C4-2B (cell line): ENCODE data around the gene SVOP.

ENCODE experiments used
- CTCF ChIP-seq: fragments of 450-650 bp; conservative IDR thresholded peaks from 2 replicates; pipeline ENCODE4 v1.5.1; 2017; ENCODE audit warnings: mild to moderate bottlenecking
- ZFX ChIP-seq: fragments of 450-650 bp; IDR thresholded peaks from 2 replicates; pipeline ENCODE4 v1.6.1; 2017

GRCh38 chr12:108967869-108968540 lies 52.9 kb downstream of the SVOP start:
- TF ChIP-seq CTCF (peak; percentile 74), ZFX (no peak)
